HepG2 (cell line): ENCODE results near the gene ERBB3. TPM values are rescaled to one million over a fixed set of nuclear protein-coding genes. Genes with fewer than 3 reads are reported as not detected.

Experiments used
- ATAC-seq: fragments of 200-7000 bp; cut with Tn5 transposase; 3 replicates; pipeline ENCODE4 v1.9.1; 2020; ENCODE audit warnings: mild to moderate bottlenecking, moderate library complexity
- BruUV-seq: library from RNA; stranded (reverse); fragments of 400-500 nt; replicated peaks from 2 replicates; lab custom pipeline; 2021; lab: Mats Ljungman, UMichigan
- CTCF ChIA-PET: fragments of 300-600 bp; formaldehyde crosslinking; extraction: SDS; loops from one replicate; lab custom pipeline; 2021; ENCODE audit warnings: low total read pairs, inconsistent platforms, low intra/inter-chr PET ratio; lab: Yijun Ruan, JAX
- POLR2A ChIA-PET: fragments of 350-600 bp; sonication (Branson Sonifier 250); formaldehyde crosslinking; loops from one replicate; lab custom pipeline; 2020; ENCODE audit warnings: antibody characterized with exemption, inconsistent platforms; lab: Yijun Ruan, JAX
- DNase-seq: peaks from one replicate; pipeline ENCODE4 v3.0.0-alpha.2; 2015; ENCODE audit warnings: low spot score
- FAIRE-seq: peaks from 3 replicates; lab custom pipeline; 2011; peaks lifted over from hg19 to GRCh38; lab: Jason Lieb, UNC
- H2AFZ ChIP-seq: one replicate; pipeline ENCODE4 v1.6.1; 2011; ENCODE audit warnings: low read length, inconsistent platforms
- H3K27ac ChIP-seq: fragments of 300-600 bp; 3 replicates; pipeline ENCODE4 v1.8.0; 2011; ENCODE audit warnings: mixed run types, mild to moderate bottlenecking, mixed read lengths, low read length, inconsistent platforms; ENCODE audit not compliant: insufficient read depth; ENCODE audit errors: extremely low read length
- H3K27me3 ChIP-seq, 2 experiments: fragments of 200-600 bp in 1 of 2; 2 replicates in 1 of 2; 3 replicates in 1 of 2; pipeline versions ENCODE4 v1.6.0 to v1.8.0; 2011; ENCODE audit warnings: low read length in 2 of 2, mild to moderate bottlenecking in 2 of 2, moderate library complexity in 2 of 2, inconsistent platforms in 1 of 2; ENCODE audit not compliant: insufficient read depth in 2 of 2, control insufficient read depth in 1 of 2
- H3K36me3 ChIP-seq, 2 experiments: fragments of 200-600 bp in 1 of 2; replicated peaks in 1 of 2; 2 replicates in 1 of 2; 3 replicates in 1 of 2; pipeline versions ENCODE4 v1.5.1 to v1.8.0; 2011; ENCODE audit warnings: low read length in 2 of 2, inconsistent platforms in 1 of 2; ENCODE audit not compliant: insufficient read depth in 2 of 2, control insufficient read depth in 1 of 2
- H3K4me1 ChIP-seq: 2 replicates; pipeline ENCODE4 v1.5.1; 2012; ENCODE audit warnings: low read length, inconsistent platforms; ENCODE audit not compliant: insufficient read depth
- H3K4me2 ChIP-seq: 2 replicates; pipeline ENCODE4 v1.6.0; 2011; ENCODE audit warnings: low read depth, low read length, inconsistent platforms
- H3K4me3 ChIP-seq, 3 experiments: fragments of 200-600 bp in 1 of 3; sonication (generic), shearing (Covaris generic) in 1 of 3; replicated peaks in 1 of 3; 2 replicates each; pipeline ENCODE4 v1.5.1; 2011 to 2016; ENCODE audit warnings: low read length in 3 of 3, inconsistent platforms in 2 of 3, low read depth in 2 of 3, mild to moderate bottlenecking in 2 of 3, control low read depth in 1 of 3, mixed read lengths in 1 of 3; ENCODE audit not compliant: insufficient read depth in 1 of 3
- H3K79me2 ChIP-seq: one replicate; pipeline ENCODE4 v1.6.1; 2011; ENCODE audit warnings: low read length, inconsistent platforms; ENCODE audit not compliant: insufficient read depth
- H3K9ac ChIP-seq: 2 replicates; pipeline ENCODE4 v1.6.0; 2011; ENCODE audit warnings: mild to moderate bottlenecking, low read depth, low read length, inconsistent platforms; ENCODE audit not compliant: insufficient read depth
- H3K9me3 ChIP-seq: 2 replicates; pipeline ENCODE4 v1.5.1; 2012; ENCODE audit warnings: mild to moderate bottlenecking, low read length
- H4K20me1 ChIP-seq: 2 replicates; pipeline ENCODE4 v1.6.0; 2011; ENCODE audit warnings: inconsistent platforms, mild to moderate bottlenecking, low read length, moderate library complexity; ENCODE audit not compliant: insufficient read depth
- ARID3A ChIP-seq: IDR thresholded peaks from 2 replicates; pipeline ENCODE4 v1.6.1; 2012; ENCODE audit warnings: low read depth, low read length, improper control_type of control experiment
- ATF4 ChIP-seq, 2 experiments: fragments of 450-650 bp in 1 of 2; sonication (generic) in 1 of 2; formaldehyde crosslinking; IDR thresholded peaks; 2 replicates each; pipeline versions ENCODE4 v1.5.0 to v1.8.0; 2020 to 2022; ENCODE audit warnings: mild to moderate bottlenecking in 1 of 2, missing genetic modification reagents in 1 of 2
- ATM ChIP-seq: fragments of 450-650 bp; IDR thresholded peaks from 2 replicates; pipeline ENCODE4 v1.7.1; 2017; ENCODE audit warnings: mild to moderate bottlenecking, borderline replicate concordance
- BHLHE40 ChIP-seq: IDR thresholded peaks from 2 replicates; pipeline ENCODE4 v1.6.1; 2011; ENCODE audit warnings: low read length, improper control_type of control experiment
- ESRRA ChIP-seq: sonication (generic); formaldehyde crosslinking; IDR thresholded peaks from 2 replicates; pipeline ENCODE4 v1.5.1; 2020; ENCODE audit warnings: mild to moderate bottlenecking, low read depth, missing genetic modification reagents
- KAT2B ChIP-seq: fragments of 150-350 bp; IDR thresholded peaks from 2 replicates; pipeline ENCODE4 v1.6.1; 2014; ENCODE audit warnings: low read depth, low read length, borderline replicate concordance
- PAWR ChIP-seq: sonication (generic); formaldehyde crosslinking; IDR thresholded peaks from 2 replicates; pipeline ENCODE4 v1.4.0; 2020; ENCODE audit warnings: missing genetic modification reagents, mild to moderate bottlenecking, borderline replicate concordance
- SP140L ChIP-seq: sonication (generic); formaldehyde crosslinking; IDR thresholded peaks from 2 replicates; pipeline ENCODE4 v1.4.0; 2020; ENCODE audit warnings: missing genetic modification reagents, borderline replicate concordance
- SRSF4 ChIP-seq: fragments of 200-400 bp; formaldehyde crosslinking; IDR thresholded peaks from one replicate; pipeline ENCODE4 v1.6.1; 2018; ENCODE audit warnings: mild to moderate bottlenecking, low read depth, low read length, moderate library complexity; ENCODE audit not compliant: poor library complexity, severe bottlenecking
- SSRP1 ChIP-seq: IDR thresholded peaks from 2 replicates; pipeline ENCODE4 v1.6.1; 2016; ENCODE audit warnings: control low read depth
- TFE3 ChIP-seq: IDR thresholded peaks from 2 replicates; pipeline ENCODE4 v1.6.1; 2016
- ZBTB7B ChIP-seq: sonication (generic); formaldehyde crosslinking; IDR thresholded peaks from 2 replicates; pipeline ENCODE4 v1.4.0; 2020; ENCODE audit warnings: missing genetic modification reagents
- ZNF558 ChIP-seq: sonication (generic); formaldehyde crosslinking; IDR thresholded peaks from 2 replicates; pipeline ENCODE4 v1.9.0; 2022; ENCODE audit warnings: mild to moderate bottlenecking, missing genetic modification reagents, borderline replicate concordance
- ZNF567 ChIP-seq: sonication (generic); formaldehyde crosslinking; IDR thresholded peaks from 2 replicates; pipeline ENCODE4 v1.8.1; 2023; ENCODE audit warnings: mild to moderate bottlenecking, missing genetic modification reagents, borderline replicate concordance
- ZNF652 ChIP-seq: IDR thresholded peaks from 2 replicates; pipeline ENCODE4 v1.6.1; 2016; ENCODE audit warnings: low read depth, borderline replicate concordance
- ZNF800 ChIP-seq: sonication (generic); formaldehyde crosslinking; IDR thresholded peaks from 2 replicates; pipeline ENCODE4 v1.4.0; 2020; ENCODE audit warnings: missing genetic modification reagents
- WGBS: methylation state at CpG from one replicate; pipeline ENCODE4 v1.1.6; 2017; ENCODE audit warnings: low lambda C conversion rate; 5-methylcytosine and 5-hydroxymethylcytosine counted together
- in situ Hi-C: cut with HindIII; loops from 2 replicates; pipeline ENCODE4 v1.10.0; 2017; ENCODE audit warnings: low pct_unique_long_range_greater_than_20kb; ENCODE audit not compliant: extremely low pct_ligation_motif_present
- intact Hi-C: fragments of 100-400 bp; cut with micrococcal nuclease; formaldehyde crosslinking; loops from one replicate; pipeline ENCODE4 v1.10.0; 2022; ENCODE audit not compliant: unreplicated experiment
- polyA plus RNA-seq, 8 experiments: library from polyadenylated mRNA; depleted of rRNA in 3 of 8; stranded (reverse) in 7 of 8; unstranded in 1 of 8; fragments of >200 nt; fragmentation: Illumina TruSeq in 4 of 8; extraction: Trizol in 4 of 8; gene quantifications; 2 replicates each; pipeline versions ENCODE4 v1.2.1 to v1.2.3, GENCODE V29; 2011 to 2016; ENCODE audit warnings: low read depth in 4 of 8, missing spikeins in 1 of 8, mixed read lengths in 1 of 8; ENCODE audit not compliant: insufficient read depth in 1 of 8
- total RNA-seq, 5 experiments: library from RNA; depleted of rRNA; stranded (reverse); fragments of >200 nt; fragmentation: Illumina TruSeq; extraction: Trizol; gene quantifications; 2 replicates each; pipeline ENCODE4 v1.2.3, GENCODE V29; 2016; ENCODE audit warnings: low read depth in 1 of 5

Gene ERBB3
- total and polyA plus RNA-seq, 2 of the 13 experiments (the other 11 are each of a cell fraction or from before 2014, with no cell fraction given), result 93.6 to 358 TPM

- intact Hi-C loops, result loop anchor here (2.0 kb wide), 1 partner anchor 85 kb away; the partner anchor contains the start of gene SUOX
- Histone ChIP-seq H2AFZ (no peak overlapping the region), H3K9ac (peak overlapping the region; percentile 96), H3K9me3 (no peaks in the 10 kb centered on the region), H3K79me2 (peaks cover 38% of the 10 kb centered on the region), H3K27ac (peak overlapping the region; percentile 99), H3K4me2 (peak overlapping the region; percentile 98), H4K20me1 (peaks cover 10% of the 10 kb centered on the region; the same call in 1 of the 2 replicates), H3K36me3 (peaks cover 18 to 31% of the 10 kb centered on the region in 2 experiments), H3K4me1 (peaks cover 62% of the 10 kb centered on the region), H3K4me3 (peak overlapping the region; percentile 89 to 96 (median 91)), H3K27me3 (no peaks in the 10 kb centered on the region; a peak in 1 of 5 replicates)
- ATAC-seq (peak; percentile 59), FAIRE-seq (peak; percentile 100), DNase-seq (peak; percentile 99)
- ChIA-PET CTCF (no interaction called here), POLR2A (interaction anchor here (0.6 to 10.2 kb wide), 34 partner anchors 9 to 1664 kb away, joined by 3 to 279 read pairs (median 7); partner anchors contain the start of genes ANKRD52, COQ10A, DNAJC14 and ESYT1)
- BruUV-seq, result TSS peak; percentile 92
- in situ Hi-C loops, result no loop called here
- 0% methylated on average over 4 of the region's 6 CpGs for WGBS
- TF ChIP-seq SSRP1 (no peak; the same call in none of the 2 replicates), ATM (no peak), SP140L (CRISPR knock-in tag) (peak; percentile 25; the same call in 1 of the 2 replicates), ZNF652 (CRISPR knock-in tag) (peak; percentile 65), ZNF567 (CRISPR knock-in tag) (0 out of 2 replicates have a peak, but pooled peaks have one; percentile 54), ZBTB7B (peak; percentile 96), ARID3A (peak; percentile 22; the same call in 1 of the 2 replicates), ZNF558 (CRISPR knock-in tag) (0 out of 2 replicates have a peak, but pooled peaks have one; percentile 64), SRSF4 (no peak), TFE3 (CRISPR knock-in tag) (peak; percentile 94), BHLHE40 (peak; percentile 90), PAWR (0 out of 2 replicates have a peak, but pooled peaks have one; percentile 82), ATF4 (CRISPR knock-in tag; IDR thresholded peaks at IDR 0.05) (peak in 1 of 2 experiments; percentile 88; a peak in 2 of 4 replicates), KAT2B (no peak), ZNF800 (CRISPR knock-in tag) (peak; percentile 53; the same call in 1 of the 2 replicates), ESRRA (CRISPR knock-in tag) (peak; percentile 96)
Measured at GRCh38 chr12:56081393-56082347, 1.7 kb downstream of the ERBB3 start.
